ENCODE results near the gene PAK4.
"Not testable (repeated sequence)": the region's sequence is repeated elsewhere in the genome, so short reads cannot be mapped to it uniquely, and the experiment has no call there.

Gene PAK4

DNA sequence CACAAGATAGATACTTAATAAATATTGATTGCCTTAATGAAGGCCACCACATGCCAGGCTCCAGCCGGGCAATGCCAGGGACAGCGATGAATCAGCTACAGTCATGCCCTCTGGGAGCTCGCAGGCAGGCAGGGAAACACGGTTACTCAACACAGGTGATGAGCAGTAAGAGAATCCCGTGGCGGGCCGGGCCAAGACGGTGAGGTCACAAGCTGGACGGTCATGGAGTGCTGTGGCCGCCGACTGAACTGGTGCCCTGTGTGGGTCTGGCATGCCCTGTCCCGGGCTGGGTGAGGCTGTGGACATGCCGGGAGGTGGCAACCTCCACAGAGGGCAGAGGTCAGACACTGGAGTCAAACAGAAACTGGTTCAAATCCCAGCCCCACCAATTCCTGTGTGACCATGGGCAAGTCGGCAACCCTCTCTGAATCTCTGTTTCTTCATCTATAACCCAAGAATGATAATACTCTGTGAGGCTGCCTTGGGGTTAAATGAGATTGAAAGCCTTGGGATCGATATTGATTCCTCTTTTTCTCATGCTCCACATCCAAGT is 13.2 kb upstream of the PAK4 start:
- TF ChIP-seq, protein P1, sequence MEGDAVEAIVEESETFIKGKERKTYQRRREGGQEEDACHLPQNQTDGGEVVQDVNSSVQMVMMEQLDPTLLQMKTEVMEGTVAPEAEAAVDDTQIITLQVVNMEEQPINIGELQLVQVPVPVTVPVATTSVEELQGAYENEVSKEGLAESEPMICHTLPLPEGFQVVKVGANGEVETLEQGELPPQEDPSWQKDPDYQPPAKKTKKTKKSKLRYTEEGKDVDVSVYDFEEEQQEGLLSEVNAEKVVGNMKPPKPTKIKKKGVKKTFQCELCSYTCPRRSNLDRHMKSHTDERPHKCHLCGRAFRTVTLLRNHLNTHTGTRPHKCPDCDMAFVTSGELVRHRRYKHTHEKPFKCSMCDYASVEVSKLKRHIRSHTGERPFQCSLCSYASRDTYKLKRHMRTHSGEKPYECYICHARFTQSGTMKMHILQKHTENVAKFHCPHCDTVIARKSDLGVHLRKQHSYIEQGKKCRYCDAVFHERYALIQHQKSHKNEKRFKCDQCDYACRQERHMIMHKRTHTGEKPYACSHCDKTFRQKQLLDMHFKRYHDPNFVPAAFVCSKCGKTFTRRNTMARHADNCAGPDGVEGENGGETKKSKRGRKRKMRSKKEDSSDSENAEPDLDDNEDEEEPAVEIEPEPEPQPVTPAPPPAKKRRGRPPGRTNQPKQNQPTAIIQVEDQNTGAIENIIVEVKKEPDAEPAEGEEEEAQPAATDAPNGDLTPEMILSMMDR (conservative IDR thresholded peaks at IDR 0.05; ENCODE audit: control insufficient read depth, insufficient read depth, low read depth, low read length): no peak
- peak; percentile 23 for DNase-seq (ENCODE audit: low read depth)

DNA sequence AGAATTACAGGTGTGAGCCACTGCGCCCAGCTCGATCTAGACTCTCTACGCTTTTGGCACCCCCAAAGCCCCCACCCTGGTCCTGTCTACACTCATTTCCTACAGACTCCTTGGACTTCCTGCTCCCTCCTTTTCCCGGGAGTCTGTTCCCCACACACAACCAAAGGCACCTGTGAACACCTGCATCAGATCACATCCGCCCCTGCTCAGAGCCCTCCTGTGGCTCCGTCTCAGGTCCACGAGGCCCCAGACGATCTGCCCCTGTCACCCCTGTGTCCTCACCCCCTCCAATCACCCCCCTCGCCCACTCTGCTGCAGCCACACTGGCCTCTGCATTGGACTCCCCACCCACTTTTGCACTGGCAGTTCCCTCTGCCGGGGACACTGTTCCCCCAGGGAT is 12.4 kb upstream of the PAK4 start:
- TF ChIP-seq, protein P1 (conservative IDR thresholded peaks at IDR 0.05; ENCODE audit: control insufficient read depth, insufficient read depth, low read depth, low read length): no peak
- no peak for DNase-seq (ENCODE audit: low read depth)

More for the DNA sequence above, 13.2 kb upstream of the PAK4 start:
- no peak overlapping the region for H3K4me3 ChIP-seq (ENCODE audit: control insufficient read depth, low read depth, low read length)

DNA sequence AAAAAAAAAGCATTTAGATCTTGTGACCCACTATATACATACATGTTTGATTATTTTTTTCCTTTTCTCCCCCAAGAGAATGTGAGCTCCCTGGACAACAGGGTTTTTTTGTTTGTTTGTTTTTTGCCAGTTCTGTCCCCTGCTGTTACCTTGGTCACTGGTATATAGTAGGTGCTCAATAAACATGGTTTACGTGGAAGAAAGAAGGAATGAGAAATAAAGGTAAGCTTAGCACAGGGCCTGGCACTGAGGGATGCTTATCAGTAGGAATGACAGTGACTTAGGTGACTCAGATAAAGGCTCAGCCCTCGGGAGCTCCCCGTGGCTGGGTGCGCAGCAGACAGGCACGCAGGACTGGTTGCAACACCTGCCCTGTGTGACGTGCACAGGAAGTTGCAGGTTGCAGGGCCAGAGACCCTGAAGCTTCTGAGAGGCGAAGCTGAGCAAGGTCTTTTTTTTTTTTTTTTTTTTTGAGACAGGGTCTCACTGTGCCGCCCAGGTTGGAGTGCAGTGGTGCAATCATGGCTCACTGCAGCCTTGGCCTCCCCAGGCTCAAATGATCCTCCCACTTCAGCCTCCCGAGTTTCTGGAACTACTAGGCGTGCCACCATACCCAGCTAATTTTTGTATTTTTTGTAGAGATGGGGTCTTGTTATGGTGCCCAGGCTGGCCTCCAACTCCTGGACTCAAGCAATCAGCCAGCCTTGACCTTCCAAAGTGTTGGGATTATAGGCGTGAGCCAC is 10.3 kb upstream of the PAK4 start:
- DNase-seq (ENCODE audit: low read depth): no peak
- H3K4me3 ChIP-seq (ENCODE audit: control insufficient read depth, low read depth, low read length): no peak overlapping the region
- TF ChIP-seq, protein P1 (conservative IDR thresholded peaks at IDR 0.05; ENCODE audit: control insufficient read depth, insufficient read depth, low read depth, low read length): no peak

More for the DNA sequence above, 12.4 kb upstream of the PAK4 start:
- no peak overlapping the region for H3K4me3 ChIP-seq (ENCODE audit: control insufficient read depth, low read depth, low read length)

DNA sequence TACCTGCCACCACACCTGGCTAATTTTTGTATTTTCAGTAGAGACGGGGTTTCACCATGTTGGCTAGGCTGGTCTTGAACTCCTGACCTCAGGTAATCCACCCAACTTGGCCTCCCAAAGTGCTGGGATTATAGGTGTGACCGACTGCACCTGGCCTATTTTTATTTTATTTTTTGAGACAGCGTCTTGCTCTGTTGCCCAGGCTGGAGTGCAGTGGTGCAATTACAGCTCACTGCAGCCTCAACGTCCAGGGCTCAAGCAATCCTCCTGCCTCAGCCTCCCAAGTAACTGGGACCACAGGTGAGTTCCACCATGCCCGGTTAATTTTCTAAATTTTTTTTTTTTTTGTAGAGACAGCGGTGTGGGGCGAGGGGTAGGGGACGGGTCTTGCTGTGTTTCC is 8.6 kb upstream of the PAK4 start:
- H3K4me3 ChIP-seq (ENCODE audit: control insufficient read depth, low read depth, low read length); DNase-seq (ENCODE audit: low read depth): not testable (repeated sequence)

DNA sequence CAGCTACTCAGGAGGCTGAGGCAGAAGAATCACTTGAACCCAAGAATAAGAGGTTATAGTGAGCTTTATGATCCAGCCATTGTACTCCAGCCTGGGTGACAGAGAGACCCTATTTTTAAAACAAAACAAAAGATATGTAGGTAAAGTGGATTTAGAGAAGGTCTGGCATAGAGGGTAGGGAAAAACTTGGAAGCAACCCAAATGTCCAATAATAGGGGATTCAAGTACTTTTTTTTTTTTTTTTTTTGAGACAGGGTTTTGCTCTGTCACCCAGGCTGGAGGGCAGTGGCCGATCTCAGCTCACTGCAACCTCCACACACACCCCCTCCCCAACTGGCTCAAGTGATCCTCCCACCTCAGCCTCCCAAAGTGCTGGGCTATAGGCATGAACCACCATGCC is 5.8 kb upstream of the PAK4 start:
- H3K4me3 ChIP-seq (ENCODE audit: control insufficient read depth, low read depth, low read length): no peak overlapping the region
- TF ChIP-seq, protein P1 (conservative IDR thresholded peaks at IDR 0.05; ENCODE audit: control insufficient read depth, insufficient read depth, low read depth, low read length): no peak
- no peak for DNase-seq (ENCODE audit: low read depth)

DNA sequence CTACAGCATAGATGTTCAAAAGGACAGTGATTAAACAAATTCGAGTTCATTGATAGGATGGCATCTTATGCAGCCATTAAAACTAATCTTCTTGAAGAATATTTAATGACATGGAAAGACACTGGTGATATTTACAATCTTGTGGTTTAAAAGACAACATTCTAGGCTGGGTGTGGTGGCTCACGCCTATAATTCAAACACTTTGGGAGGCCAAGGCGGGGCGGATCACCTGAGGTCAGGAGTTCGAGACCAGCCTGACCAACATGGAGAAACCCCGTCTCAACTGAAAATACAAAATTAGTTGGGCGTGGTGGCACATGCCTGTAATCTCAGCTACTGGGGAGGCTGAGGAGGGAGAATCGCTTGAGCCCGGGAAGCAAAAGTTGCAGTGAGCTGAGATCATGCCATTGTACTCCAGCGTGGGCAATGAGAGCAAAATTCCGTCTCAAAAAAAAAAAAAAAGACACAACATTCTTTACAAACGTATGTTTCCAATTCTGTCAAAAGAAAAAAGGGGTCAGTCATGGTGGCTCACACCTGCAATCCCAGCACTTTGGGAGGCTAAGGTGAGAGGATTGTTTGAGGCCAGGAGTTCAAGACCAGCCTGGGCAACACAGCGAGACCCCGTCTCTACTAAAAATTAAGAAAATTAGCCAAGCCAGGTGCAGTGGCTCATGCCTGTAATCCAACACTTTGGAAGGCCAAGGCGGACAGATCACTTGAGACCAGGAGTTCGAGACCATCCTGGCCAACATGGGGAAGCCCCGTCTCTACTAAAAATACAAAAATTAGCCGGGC is 2.5 kb upstream of the PAK4 start:
- H3K4me3 ChIP-seq (ENCODE audit: control insufficient read depth, low read depth, low read length): no peak overlapping the region
- DNase-seq (ENCODE audit: low read depth): no peak
- TF ChIP-seq, protein P1 (conservative IDR thresholded peaks at IDR 0.05; ENCODE audit: control insufficient read depth, insufficient read depth, low read depth, low read length): no peak
